Measurements from ENCODE around the gene KIF5B. TPM values are rescaled to one million over a fixed set of nuclear protein-coding genes. Genes with fewer than 3 reads are reported as not detected.

The KIF5B gene
- total and polyA plus RNA-seq, 9 of the 15 experiments (the other 6 are each of a cell fraction or from before 2014, with no cell fraction given): 24.4 to 94.4 (median 68.9) TPM

GRCh38 chr10:32023264-32023663 lies 33.0 kb downstream of the KIF5B start:
- Histone ChIP-seq H3K4me2 (ENCODE audit: insufficient read depth, low read length) (no peak overlapping the region), H3K9me3 (replicated peaks; ENCODE audit: control insufficient read depth, insufficient read depth, low read depth, low read length) (no peaks in the 10 kb centered on the region), H4K20me1 (replicated peaks; ENCODE audit: control insufficient read depth, insufficient read depth, low read length) (no peaks in the 10 kb centered on the region), H3K9ac (ENCODE audit: insufficient read depth in 1 of 2, low read depth in 2 of 2, low read length in 2 of 2) (no peak overlapping the region), H3K9me1 (ENCODE audit: control insufficient read depth, insufficient read depth, low read length) (no peaks in the 10 kb centered on the region), H3K27me3 (ENCODE audit: control insufficient read depth in 2 of 2, insufficient read depth in 2 of 2, low read length in 2 of 2) (no peaks in the 10 kb centered on the region), H3K36me3 (ENCODE audit: control insufficient read depth, insufficient read depth, low read length) (peaks cover 90% of the 10 kb centered on the region), H3K27ac (ENCODE audit: extremely low read depth, low read depth, low read length) (no peak overlapping the region), H3K4me1 (replicated peaks in 1 of 2; ENCODE audit: control insufficient read depth in 2 of 2, insufficient read depth in 2 of 2, low read length in 2 of 2) (no peaks in the 10 kb centered on the region), H3K4me3 (no peak overlapping the region), H3K79me2 (ENCODE audit: control insufficient read depth, insufficient read depth, low read length) (no peaks in the 10 kb centered on the region), H2AFZ (ENCODE audit: low read depth, low read length) (no peak overlapping the region)
- intact Hi-C loops (cut with micrococcal nuclease) (no loop called here), in situ Hi-C loops (cut with MboI) (no loop called here)
- DNase-seq (ENCODE audit: extremely low read depth in 1 of 4, low spot score in 3 of 4): no peak
- ChIA-PET CTCF (ENCODE audit: low intra/inter-chr PET ratio) (no interaction called here), POLR2A (interaction anchor here (0.7 kb wide), 1 partner anchor 20 kb away, joined by 3 read pairs; no protein-coding TSS in a partner anchor)
- FAIRE-seq: no peak
- TF ChIP-seq SPI1 (IDR thresholded peaks at IDR 0.05; ENCODE audit: borderline replicate concordance, low read depth, low read length): 0 out of 2 replicates have a peak, but pooled peaks have one; percentile 5
- no peak for TF ChIP-seq ZBTB26 (CRISPR knock-in tag; IDR thresholded peaks at IDR 0.05)
- WGBS (ENCODE audit: insufficient coverage, low coverage, missing lambda C conversion rate): 87% methylated on average over 1 of the region's 1 CpG
- no TSS peak for BruUV-seq (replicated peaks)
- no peak for ATAC-seq

- ATAC-seq (no peak), FAIRE-seq (no peak), DNase-seq (ENCODE audit: extremely low read depth in 1 of 4, low spot score in 3 of 4) (no peak)
- Histone ChIP-seq H3K79me2 (ENCODE audit: control insufficient read depth, insufficient read depth, low read length) (no peaks in the 10 kb centered on the region), H3K27ac (ENCODE audit: extremely low read depth, low read depth, low read length) (no peak overlapping the region), H3K27me3 (ENCODE audit: control insufficient read depth in 2 of 2, insufficient read depth in 2 of 2, low read length in 2 of 2) (no peaks in the 10 kb centered on the region), H3K4me3 (no peak overlapping the region), H3K9me1 (ENCODE audit: control insufficient read depth, insufficient read depth, low read length) (no peaks in the 10 kb centered on the region), H3K9me3 (replicated peaks; ENCODE audit: control insufficient read depth, insufficient read depth, low read depth, low read length) (no peaks in the 10 kb centered on the region), H3K4me2 (ENCODE audit: insufficient read depth, low read length) (no peak overlapping the region), H3K36me3 (ENCODE audit: control insufficient read depth, insufficient read depth, low read length) (peaks cover 95% of the 10 kb centered on the region), H3K4me1 (replicated peaks in 1 of 2; ENCODE audit: control insufficient read depth in 2 of 2, insufficient read depth in 2 of 2, low read length in 2 of 2) (no peaks in the 10 kb centered on the region), H2AFZ (ENCODE audit: low read depth, low read length) (no peak overlapping the region), H4K20me1 (replicated peaks; ENCODE audit: control insufficient read depth, insufficient read depth, low read length) (no peaks in the 10 kb centered on the region), H3K9ac (ENCODE audit: insufficient read depth in 1 of 2, low read depth in 2 of 2, low read length in 2 of 2) (no peak overlapping the region)
- WGBS (ENCODE audit: insufficient coverage, low coverage, missing lambda C conversion rate): 97% methylated on average over 11 of the region's 11 CpGs
- CTCF ChIA-PET (ENCODE audit: low intra/inter-chr PET ratio): interaction anchor here (1.0 kb wide), 1 partner anchor 90 kb away, joined by 4 read pairs; no protein-coding TSS in a partner anchor
- POLR2A ChIA-PET: interaction anchor here (1.7 kb wide), 1 partner anchor 13 kb away, joined by 6 read pairs; no protein-coding TSS in a partner anchor
- in situ Hi-C loops (cut with MboI): no loop called here
- intact Hi-C loops (cut with micrococcal nuclease): no loop called here
- BruUV-seq (replicated peaks): no TSS peak
- no peak for TF ChIP-seq HNRNPLL (IDR thresholded peaks at IDR 0.05; ENCODE audit: low read depth, low read length, poor library complexity, severe bottlenecking)
These were observed 39.2 kb downstream of the KIF5B start for GRCh38 chr10:32017044-32017443.

Measured in K562 (cell line).